Parathyroid adenoma (tissue), 2 donors: ENCODE results near the gene RASSF8.

ENCODE experiments used
- H2AFZ ChIP-seq: fragments of 300-600 bp; sonication (generic); one replicate; pipeline ENCODE4 v1.7.0; 2017; ENCODE audit warnings: antibody characterized with exemption, mild to moderate bottlenecking
- H3K27ac ChIP-seq: fragments of 300-600 bp; sonication (generic); one replicate; pipeline ENCODE4 v1.7.0; 2017
- H3K27me3 ChIP-seq: fragments of 300-600 bp; sonication (generic); one replicate; pipeline ENCODE4 v1.7.0; 2017; ENCODE audit warnings: low read length; ENCODE audit not compliant: control insufficient read depth, insufficient read depth
- H3K36me3 ChIP-seq: fragments of 300-600 bp; sonication (generic); one replicate; pipeline ENCODE4 v1.7.0; 2017; ENCODE audit warnings: low read length; ENCODE audit not compliant: control insufficient read depth, insufficient read depth
- H3K4me1 ChIP-seq: fragments of 300-600 bp; sonication (generic); one replicate; pipeline ENCODE4 v1.7.0; 2017; ENCODE audit warnings: control low read depth
- H3K4me2 ChIP-seq: fragments of 300-600 bp; sonication (generic); one replicate; pipeline ENCODE4 v1.7.0; 2017; ENCODE audit warnings: low read length
- H3K4me3 ChIP-seq: fragments of 300-600 bp; sonication (generic); one replicate; pipeline ENCODE4 v1.7.0; 2017; ENCODE audit warnings: low read depth, low read length
- H3K79me2 ChIP-seq: fragments of 300-600 bp; sonication (generic); one replicate; pipeline ENCODE4 v1.7.0; 2017; ENCODE audit warnings: control low read depth
- H3K9ac ChIP-seq: fragments of 300-600 bp; sonication (generic); one replicate; pipeline ENCODE4 v1.7.0; 2017; ENCODE audit warnings: mild to moderate bottlenecking
- H3K9me3 ChIP-seq: fragments of 300-600 bp; sonication (generic); one replicate; pipeline ENCODE4 v1.7.0; 2017; ENCODE audit warnings: low read length; ENCODE audit not compliant: control insufficient read depth
- CTCF ChIP-seq: fragments of 300-600 bp; sonication (generic); IDR thresholded peaks from one replicate; pipeline ENCODE4 v1.7.0; 2017; ENCODE audit warnings: antibody characterized with exemption, mild to moderate bottlenecking
- donor health status: primary hyperparathyroidism.

The RASSF8 gene

GRCh38 chr12:26036877-26037276 lies 78.4 kb downstream of the RASSF8 start:
- H3K4me3 ChIP-seq: no peak overlapping the region
- no peak overlapping the region for H3K27ac ChIP-seq
- H3K36me3 ChIP-seq: no peaks in the 10 kb centered on the region
- no peaks in the 10 kb centered on the region for H3K27me3 ChIP-seq
- H3K4me2 ChIP-seq: no peak overlapping the region
- H3K4me1 ChIP-seq: no peaks in the 10 kb centered on the region
- H2AFZ ChIP-seq: no peak overlapping the region
- H3K9me3 ChIP-seq: no peaks in the 10 kb centered on the region
- H3K79me2 ChIP-seq: no peaks in the 10 kb centered on the region
- H3K9ac ChIP-seq: no peak overlapping the region
- TF ChIP-seq CTCF: no peak

- H3K36me3 ChIP-seq: no peaks in the 10 kb centered on the region
- no peak overlapping the region for H2AFZ ChIP-seq
- H3K27ac ChIP-seq: no peak overlapping the region
- H3K9ac ChIP-seq: no peak overlapping the region
- no peak overlapping the region for H3K4me2 ChIP-seq
- TF ChIP-seq CTCF: no peak
- H3K9me3 ChIP-seq: no peaks in the 10 kb centered on the region
- no peaks in the 10 kb centered on the region for H3K27me3 ChIP-seq
- no peaks in the 10 kb centered on the region for H3K4me1 ChIP-seq
- H3K4me3 ChIP-seq: no peak overlapping the region
- no peaks in the 10 kb centered on the region for H3K79me2 ChIP-seq
Measured at GRCh38 chr12:26037615-26038220, 79.2 kb downstream of the RASSF8 start.

- Histone ChIP-seq H3K36me3 (no peaks in the 10 kb centered on the region), H3K27me3 (no peaks in the 10 kb centered on the region), H2AFZ (no peak overlapping the region), H3K4me1 (no peaks in the 10 kb centered on the region), H3K79me2 (no peaks in the 10 kb centered on the region), H3K9ac (no peak overlapping the region), H3K9me3 (no peaks in the 10 kb centered on the region), H3K4me3 (no peak overlapping the region), H3K4me2 (no peak overlapping the region), H3K27ac (no peak overlapping the region)
- TF ChIP-seq CTCF: no peak
Measured at GRCh38 chr12:26042645-26043044, 84.2 kb downstream of the RASSF8 start.

- Histone ChIP-seq H3K9me3 (no peaks in the 10 kb centered on the region), H2AFZ (no peak overlapping the region), H3K79me2 (no peaks in the 10 kb centered on the region), H3K9ac (no peak overlapping the region), H3K27ac (no peak overlapping the region), H3K27me3 (no peaks in the 10 kb centered on the region), H3K4me1 (no peaks in the 10 kb centered on the region), H3K36me3 (no peaks in the 10 kb centered on the region), H3K4me3 (no peak overlapping the region), H3K4me2 (no peak overlapping the region)
- TF ChIP-seq CTCF: no peak
Measured at GRCh38 chr12:26043135-26044006, 84.9 kb downstream of the RASSF8 start.
